WI38 (cell line): ENCODE data around the gene CLPX.
"Not testable (repeated sequence)": the region's sequence is repeated elsewhere in the genome, so short reads cannot be mapped to it uniquely, and the experiment has no call there.

Experiments
- H3K4me3 ChIP-seq: 2 replicates; pipeline ENCODE4 v1.5.1; 2011; ENCODE audit warnings: low read depth, mild to moderate bottlenecking, control low read depth, low read length
- CTCF ChIP-seq: IDR thresholded peaks from 2 replicates; pipeline ENCODE4 v1.5.1; 2012; ENCODE audit warnings: low read depth, mild to moderate bottlenecking, control low read depth, low read length

CLPX gene

GRCh38 chr15:65165875-65166274 lies 19.3 kb downstream of the CLPX start:
- no peak for TF ChIP-seq CTCF
- H3K4me3 ChIP-seq: no peak overlapping the region

GRCh38 chr15:65164139-65164538 lies 21.0 kb downstream of the CLPX start:
- H3K4me3 ChIP-seq: no peak overlapping the region
- no peak for TF ChIP-seq CTCF

- no peak overlapping the region for H3K4me3 ChIP-seq
- TF ChIP-seq CTCF: no peak
Measured at GRCh38 chr15:65163041-65163440, 22.1 kb downstream of the CLPX start.

GRCh38 chr15:65156692-65157091 lies 28.4 kb downstream of the CLPX start:
- H3K4me3 ChIP-seq: no peak overlapping the region
- no peak for TF ChIP-seq CTCF

GRCh38 chr15:65154720-65155119 lies 30.4 kb downstream of the CLPX start:
- TF ChIP-seq CTCF: no peak

GRCh38 chr15:65147902-65148301 lies 37.2 kb downstream of the CLPX start:
- H3K4me3 ChIP-seq: no peak overlapping the region
- TF ChIP-seq CTCF: no peak

More at GRCh38 chr15:65154720-65155119, 30.4 kb downstream of the CLPX start:
- H3K4me3 ChIP-seq: no peak overlapping the region

GRCh38 chr15:65146438-65146837 lies 38.7 kb downstream of the CLPX start:
- TF ChIP-seq CTCF: no peak
- H3K4me3 ChIP-seq: no peak overlapping the region

- H3K4me3 ChIP-seq: not testable (repeated sequence)
Measured at GRCh38 chr15:65138631-65139030, 46.5 kb downstream of the CLPX start.

GRCh38 chr15:65137893-65138292 lies 47.2 kb downstream of the CLPX start:
- not testable (repeated sequence) for H3K4me3 ChIP-seq

- not testable (repeated sequence) for H3K4me3 ChIP-seq
Measured at GRCh38 chr15:65137089-65137488, 48.1 kb downstream of the CLPX start.
